ENCODE results near the gene RETREG1.

DNA sequence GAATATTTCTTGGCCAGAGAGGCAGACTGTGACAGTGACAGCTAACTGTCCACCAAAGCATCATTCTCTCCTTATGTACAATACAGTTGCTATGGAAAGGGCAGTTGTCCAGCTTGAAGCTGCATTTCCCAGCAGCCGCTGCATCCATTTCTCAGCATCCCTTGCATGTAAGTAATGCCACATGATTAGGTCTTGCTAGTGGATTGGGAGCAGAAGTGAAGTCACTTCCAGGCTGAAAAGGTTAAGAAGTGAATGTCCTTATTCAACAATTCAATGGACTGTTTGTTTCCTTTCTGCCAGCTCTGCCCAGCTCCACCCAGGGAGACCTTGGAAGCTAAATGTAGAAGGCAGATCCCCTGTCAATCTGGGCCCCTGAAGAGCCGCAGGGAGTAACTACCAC, 26.1 kb upstream of the RETREG1 start:
- TF ChIP-seq, protein P1, sequence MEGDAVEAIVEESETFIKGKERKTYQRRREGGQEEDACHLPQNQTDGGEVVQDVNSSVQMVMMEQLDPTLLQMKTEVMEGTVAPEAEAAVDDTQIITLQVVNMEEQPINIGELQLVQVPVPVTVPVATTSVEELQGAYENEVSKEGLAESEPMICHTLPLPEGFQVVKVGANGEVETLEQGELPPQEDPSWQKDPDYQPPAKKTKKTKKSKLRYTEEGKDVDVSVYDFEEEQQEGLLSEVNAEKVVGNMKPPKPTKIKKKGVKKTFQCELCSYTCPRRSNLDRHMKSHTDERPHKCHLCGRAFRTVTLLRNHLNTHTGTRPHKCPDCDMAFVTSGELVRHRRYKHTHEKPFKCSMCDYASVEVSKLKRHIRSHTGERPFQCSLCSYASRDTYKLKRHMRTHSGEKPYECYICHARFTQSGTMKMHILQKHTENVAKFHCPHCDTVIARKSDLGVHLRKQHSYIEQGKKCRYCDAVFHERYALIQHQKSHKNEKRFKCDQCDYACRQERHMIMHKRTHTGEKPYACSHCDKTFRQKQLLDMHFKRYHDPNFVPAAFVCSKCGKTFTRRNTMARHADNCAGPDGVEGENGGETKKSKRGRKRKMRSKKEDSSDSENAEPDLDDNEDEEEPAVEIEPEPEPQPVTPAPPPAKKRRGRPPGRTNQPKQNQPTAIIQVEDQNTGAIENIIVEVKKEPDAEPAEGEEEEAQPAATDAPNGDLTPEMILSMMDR (IDR thresholded peaks at IDR 0.05), result no peak
- TF ChIP-seq POLR2A (IDR thresholded peaks at IDR 0.05) (no peak), EP300 (IDR thresholded peaks at IDR 0.05) (no peak)
